ENCODE measurements around the gene THOC2. TPM values are rescaled to one million over a fixed set of nuclear protein-coding genes. Genes with fewer than 3 reads are reported as not detected.
"Not testable (repeated sequence)": the region's sequence is repeated elsewhere in the genome, so short reads cannot be mapped to it uniquely, and the experiment has no call there.

The THOC2 gene
- total RNA-seq, 1 donor from 2014 or later = 48.4 TPM

GRCh38 chrX:123682186-123682585, 50.7 kb downstream of the THOC2 start:
- no peak for DNase-seq (ENCODE audit: extremely low read depth, low read depth, low spot score)

GRCh38 chrX:123679733-123680460, 53.0 kb downstream of the THOC2 start:
- DNase-seq (ENCODE audit: extremely low read depth, low read depth, low spot score) = not testable (repeated sequence)

DNA sequence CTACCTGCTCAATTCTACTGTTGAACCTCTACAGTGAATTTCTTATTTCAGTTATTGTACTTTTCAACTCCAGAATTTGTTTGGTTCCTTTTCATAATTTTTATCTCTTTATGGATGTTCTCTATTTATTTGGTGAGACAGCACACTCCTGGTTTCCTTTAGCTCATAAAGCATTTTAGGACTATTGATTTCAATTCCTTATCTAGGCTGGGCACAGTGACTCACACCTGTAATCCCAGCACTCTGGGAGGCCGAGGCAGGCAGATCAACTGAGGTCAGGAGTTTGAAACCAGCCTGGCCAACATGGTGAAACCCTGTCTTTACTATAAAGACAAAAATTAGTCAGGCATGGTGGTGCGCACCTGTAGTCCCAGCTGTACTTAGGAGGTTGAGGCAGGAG, 57.7 kb downstream of the THOC2 start:
- no peak for DNase-seq (ENCODE audit: extremely low read depth, low read depth, low spot score)

- no peak for DNase-seq (ENCODE audit: extremely low read depth, low read depth, low spot score)
Measured at GRCh38 chrX:123673813-123674212, 59.0 kb downstream of the THOC2 start.

DNA sequence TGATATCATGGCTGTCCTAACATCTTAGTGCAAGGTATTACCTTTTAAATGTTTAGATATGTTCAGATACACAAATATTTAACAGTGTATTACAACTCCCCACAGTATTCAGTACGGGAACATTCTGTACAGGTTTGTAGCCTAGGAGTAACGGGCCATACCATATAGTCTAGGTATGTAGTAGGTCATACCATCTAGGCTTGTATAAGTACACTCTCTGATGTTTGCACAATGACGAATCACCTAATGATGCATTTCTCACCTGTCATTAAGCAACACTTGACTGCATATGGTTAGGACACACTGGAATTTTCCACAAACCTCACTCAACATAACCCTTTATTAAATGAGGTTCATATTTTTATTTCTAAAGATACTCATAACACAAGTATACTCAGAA, 67.7 kb downstream of the THOC2 start:
- DNase-seq (ENCODE audit: extremely low read depth, low read depth, low spot score) = no peak

DNA sequence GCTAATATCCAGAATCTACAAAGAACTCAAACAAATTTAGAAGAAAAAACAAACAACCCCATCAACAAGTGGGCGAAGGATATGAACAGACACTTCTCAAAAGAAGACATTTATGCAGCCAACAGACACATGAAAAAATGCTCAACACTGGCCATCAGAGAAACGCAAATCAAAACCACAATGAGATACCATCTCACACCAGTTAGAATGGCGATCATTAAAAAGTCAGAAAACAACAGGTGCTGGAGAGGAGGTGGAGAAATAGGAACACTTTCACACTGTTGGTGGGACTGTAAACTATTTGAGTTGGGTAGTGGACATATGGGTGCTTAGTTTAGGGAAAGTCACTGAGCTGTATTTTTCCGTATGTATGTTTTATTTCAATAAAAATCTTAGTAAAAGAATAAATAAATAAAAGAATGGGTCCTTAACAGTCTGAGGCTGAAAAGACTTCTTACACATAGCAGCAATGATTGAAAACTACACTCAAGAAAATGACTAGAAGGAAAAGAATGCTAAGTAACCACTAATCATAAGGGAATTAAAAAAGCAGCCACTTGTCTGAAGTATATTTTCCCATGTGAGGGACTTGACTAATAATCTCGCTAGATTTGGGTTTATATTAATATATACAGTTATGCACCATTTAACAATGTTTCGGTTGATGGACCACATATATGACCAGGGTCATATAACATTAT, 68.2 kb downstream of the THOC2 start:
- DNase-seq (ENCODE audit: extremely low read depth, low read depth, low spot score) = not testable (repeated sequence)

DNA sequence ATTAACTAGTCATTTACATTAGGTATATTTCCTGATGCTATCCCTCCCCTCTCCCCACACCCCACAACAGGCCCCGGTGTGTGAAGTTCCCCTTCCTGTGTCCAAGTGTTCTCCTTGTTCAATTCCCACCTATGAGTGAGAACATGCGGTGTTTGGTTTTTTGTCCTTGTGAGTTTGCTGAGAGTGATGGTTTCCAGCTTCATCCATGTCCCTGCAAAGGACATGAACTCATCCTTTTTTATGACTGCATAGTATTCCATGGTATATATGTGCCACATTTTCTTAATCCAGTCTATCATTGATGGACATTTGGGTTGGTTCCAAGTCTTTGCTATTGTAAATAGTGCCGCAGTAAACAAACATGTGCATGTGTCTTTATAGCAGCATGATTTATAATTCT, 69.1 kb downstream of the THOC2 start:
- not testable (repeated sequence) for DNase-seq (ENCODE audit: extremely low read depth, low read depth, low spot score)

GRCh38 chrX:123656507-123656906, 76.3 kb downstream of the THOC2 start:
- not testable (repeated sequence) for DNase-seq (ENCODE audit: extremely low read depth, low read depth, low spot score)

DNA sequence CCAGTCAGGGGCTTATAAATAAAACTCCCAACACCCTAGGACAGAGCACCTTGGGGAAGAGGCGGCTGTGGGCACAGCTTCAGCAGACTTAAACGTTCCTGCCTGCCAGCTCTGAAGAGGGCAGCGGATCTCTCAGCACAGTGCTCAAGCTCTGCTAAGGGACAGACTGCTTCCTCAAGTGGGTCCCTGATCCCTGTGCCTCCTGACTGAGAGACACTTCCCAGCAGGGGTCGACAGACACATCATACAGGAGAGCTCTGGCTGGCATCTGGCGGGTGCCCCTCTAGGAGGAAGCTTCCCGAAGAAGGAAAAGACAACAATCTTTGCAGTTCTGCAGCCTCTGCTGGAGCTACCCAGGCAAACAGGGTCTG, 84.1 kb downstream of the THOC2 start:
- not testable (repeated sequence) for DNase-seq (ENCODE audit: extremely low read depth, low read depth, low spot score)

- DNase-seq (ENCODE audit: extremely low read depth, low read depth, low spot score) = no peak
Measured at GRCh38 chrX:123648028-123648810, 84.6 kb downstream of the THOC2 start.

DNA sequence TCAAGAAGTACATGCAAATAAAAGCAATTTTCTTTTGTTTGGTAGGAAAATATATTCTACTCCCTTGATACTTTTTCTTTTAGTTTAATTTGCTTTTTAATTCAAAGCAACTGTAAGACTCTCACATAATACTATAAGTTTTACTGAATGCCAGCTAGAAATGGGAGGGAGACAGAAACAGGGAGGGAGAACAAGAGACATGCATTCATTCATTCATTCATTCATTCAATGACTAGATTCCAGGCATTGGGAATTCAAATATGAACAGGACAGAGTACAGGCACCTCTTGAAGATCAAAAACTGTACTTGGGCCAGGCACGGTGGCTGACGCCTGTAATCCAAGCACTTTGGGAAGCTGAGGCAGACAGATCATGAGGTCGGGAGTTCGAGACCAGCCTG, 85.6 kb downstream of the THOC2 start:
- DNase-seq (ENCODE audit: extremely low read depth, low read depth, low spot score) = no peak

DNA sequence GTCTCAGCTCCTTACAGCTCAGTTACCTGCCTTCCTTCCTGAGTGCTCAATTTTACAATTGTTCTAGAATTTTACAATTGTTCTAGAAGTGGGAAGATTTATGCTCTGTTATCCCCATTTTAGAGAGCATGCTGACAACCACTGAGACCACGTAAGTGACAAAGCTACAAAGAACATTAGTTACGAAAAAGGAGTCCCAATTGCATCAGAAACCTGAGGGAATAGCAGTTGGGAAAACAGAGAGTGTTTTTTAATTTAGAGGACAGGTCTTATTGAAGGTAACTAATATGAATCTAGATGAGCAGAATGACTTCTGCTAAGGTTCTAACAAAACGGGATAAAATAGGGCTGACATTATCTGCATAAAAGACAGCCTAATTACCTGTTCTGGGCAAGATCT, 103.3 kb downstream of the THOC2 start:
- no peak for DNase-seq (ENCODE audit: extremely low read depth, low read depth, low spot score)

GRCh38 chrX:123626962-123627361, 105.9 kb downstream of the THOC2 start:
- no peak for DNase-seq (ENCODE audit: extremely low read depth, low read depth, low spot score)

- DNase-seq (ENCODE audit: extremely low read depth, low read depth, low spot score) = no peak
Measured at GRCh38 chrX:123625952-123626351, 106.9 kb downstream of the THOC2 start.

DNA sequence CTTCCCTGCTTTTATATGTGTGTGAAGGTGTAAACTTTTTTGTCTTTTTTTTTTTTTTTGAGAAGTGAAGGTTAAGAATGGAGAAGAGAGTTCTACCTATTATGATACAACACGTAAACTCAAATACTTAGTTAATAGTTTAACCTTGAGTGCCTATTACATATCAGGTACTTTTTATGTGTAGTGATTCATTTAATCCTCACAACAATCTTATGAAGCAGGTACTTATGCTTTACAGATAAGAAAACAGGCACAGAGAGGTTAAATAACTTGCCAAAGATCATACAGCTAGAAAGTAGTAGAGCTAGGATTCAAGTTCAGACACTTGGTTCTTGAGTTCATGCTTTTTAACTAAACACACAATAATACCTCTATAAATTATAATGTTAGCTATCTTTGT, 107.4 kb downstream of the THOC2 start:
- no peak for DNase-seq (ENCODE audit: extremely low read depth, low read depth, low spot score)

DNA sequence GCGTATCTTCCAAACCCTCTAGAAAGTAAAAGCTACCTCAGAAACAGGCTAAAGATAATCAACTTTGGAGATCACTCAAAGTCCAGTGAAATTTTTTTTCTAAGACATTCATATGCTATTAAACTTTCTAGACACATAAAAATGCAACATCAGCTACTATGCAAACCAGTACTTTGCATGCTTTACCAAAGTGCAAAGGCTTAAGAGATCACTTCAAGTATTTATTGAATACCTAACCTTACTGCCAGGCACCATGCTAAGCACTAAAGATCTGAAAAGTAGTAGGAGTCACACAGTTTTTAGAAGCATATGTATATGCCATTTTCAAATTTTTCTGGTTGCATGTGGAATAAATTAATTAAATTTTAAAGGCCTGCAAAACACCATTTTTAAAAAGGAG, 115.8 kb downstream of the THOC2 start:
- no peak for DNase-seq (ENCODE audit: extremely low read depth, low read depth, low spot score)

GRCh38 chrX:123610915-123611314, 121.9 kb downstream of the THOC2 start:
- DNase-seq (ENCODE audit: extremely low read depth, low read depth, low spot score) = no peak

DNA sequence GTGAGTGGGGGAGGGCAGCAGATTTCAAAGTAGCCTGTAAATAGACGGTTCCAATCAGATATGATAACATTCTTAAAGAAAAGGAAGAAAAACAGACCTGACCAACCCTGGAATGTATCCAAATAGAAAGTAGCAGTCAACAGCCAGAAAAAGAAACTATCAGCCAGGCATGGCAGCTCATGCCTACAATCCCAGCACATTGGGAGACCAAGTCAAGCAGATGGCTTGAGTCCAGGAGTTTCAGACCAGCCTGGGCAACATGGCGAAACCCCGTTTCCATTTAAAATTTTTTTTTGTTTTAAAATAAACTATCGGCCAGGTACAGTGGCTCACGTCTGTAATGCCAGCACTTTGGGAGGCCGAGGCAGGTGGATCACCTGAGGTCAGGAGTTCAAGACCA, 125.0 kb downstream of the THOC2 start:
- DNase-seq (ENCODE audit: extremely low read depth, low read depth, low spot score) = no peak

DNA sequence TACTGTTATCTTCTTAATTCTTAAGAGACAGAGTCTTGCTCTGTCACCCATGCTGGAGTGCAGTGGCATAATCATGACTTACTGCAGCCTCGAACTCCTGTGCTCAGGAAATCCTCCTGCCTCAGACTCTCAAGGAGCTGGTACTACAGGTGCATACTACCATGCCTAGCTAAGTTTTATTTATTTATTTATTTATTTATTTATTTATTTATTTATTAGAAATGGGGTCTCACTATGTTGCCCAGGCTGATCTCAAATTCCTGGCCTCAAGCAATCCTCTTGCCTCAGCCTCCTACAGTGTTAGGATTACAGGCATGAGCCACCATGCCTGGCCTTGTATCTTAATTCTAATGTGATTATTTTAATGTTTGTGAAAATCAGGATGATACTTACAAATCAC, 125.6 kb downstream of the THOC2 start:
- no peak for DNase-seq (ENCODE audit: extremely low read depth, low read depth, low spot score)

DNA sequence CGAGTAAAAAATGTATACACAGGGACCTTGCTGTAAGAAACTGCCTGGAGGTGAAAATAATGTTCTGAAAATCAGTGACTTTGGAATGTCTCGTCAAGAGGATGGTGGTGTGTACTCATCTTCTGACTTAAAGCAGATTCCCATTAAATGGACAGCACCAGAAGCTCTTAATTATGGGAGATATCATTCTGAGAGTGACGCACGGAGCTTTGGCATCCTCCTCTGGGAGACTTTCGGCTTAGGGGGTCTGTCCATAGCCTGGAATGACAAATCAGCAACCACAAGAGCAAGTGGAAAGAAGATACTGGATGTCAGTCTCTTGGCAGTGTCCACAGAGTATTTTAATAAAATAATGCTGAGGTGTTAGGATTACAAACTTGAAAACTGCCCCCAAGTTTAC, 129.4 kb downstream of the THOC2 start:
- DNase-seq (ENCODE audit: extremely low read depth, low read depth, low spot score) = no peak

- no peak for DNase-seq (ENCODE audit: extremely low read depth, low read depth, low spot score)
Measured at GRCh38 chrX:123601437-123601836, 131.4 kb downstream of the THOC2 start.

GRCh38 chrX:123600181-123600580, 132.7 kb downstream of the THOC2 start:
- no peak for DNase-seq (ENCODE audit: extremely low read depth, low read depth, low spot score)

All from glomerular endothelial cell (primary cell).